HTR-8/SVneo (cell line): Measurements from ENCODE around the gene MARCHF3.

Experiments
- DNase-seq: peaks from one replicate; pipeline ENCODE4 v3.0.0; 2011; ENCODE audit warnings: low spot score, mixed read lengths; ENCODE audit not compliant: insufficient read length
- FAIRE-seq: peaks from 2 replicates; lab custom pipeline; 2011; peaks lifted over from hg19 to GRCh38; lab: Jason Lieb, UNC

The MARCHF3 gene

DNA sequence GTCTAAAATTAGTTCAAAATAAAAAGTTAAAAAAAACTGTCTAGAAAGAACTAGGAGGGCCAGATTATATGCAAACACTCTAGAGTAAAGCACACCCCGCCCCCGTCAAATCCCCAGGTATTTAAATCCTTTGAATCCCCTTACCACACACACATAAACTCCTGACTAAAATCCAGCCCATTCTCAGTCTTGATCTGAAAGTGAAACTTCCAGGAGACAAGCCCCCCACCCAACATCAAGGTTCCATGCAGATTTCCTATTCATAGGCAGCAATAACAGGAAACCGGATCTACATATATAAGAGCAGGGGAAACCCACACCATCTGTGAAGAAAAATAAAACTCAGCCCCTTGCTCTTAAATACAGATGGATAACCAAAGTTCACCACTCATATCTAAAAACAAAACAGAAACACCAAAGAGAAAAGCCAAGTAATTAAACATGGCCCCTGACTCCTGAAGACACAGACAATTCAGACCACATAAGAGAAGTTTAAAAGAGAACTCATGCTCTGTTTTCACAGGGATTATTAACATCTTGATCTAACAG is 42.3 kb downstream of the MARCHF3 start:
- FAIRE-seq (no peak), DNase-seq (no peak)

DNA sequence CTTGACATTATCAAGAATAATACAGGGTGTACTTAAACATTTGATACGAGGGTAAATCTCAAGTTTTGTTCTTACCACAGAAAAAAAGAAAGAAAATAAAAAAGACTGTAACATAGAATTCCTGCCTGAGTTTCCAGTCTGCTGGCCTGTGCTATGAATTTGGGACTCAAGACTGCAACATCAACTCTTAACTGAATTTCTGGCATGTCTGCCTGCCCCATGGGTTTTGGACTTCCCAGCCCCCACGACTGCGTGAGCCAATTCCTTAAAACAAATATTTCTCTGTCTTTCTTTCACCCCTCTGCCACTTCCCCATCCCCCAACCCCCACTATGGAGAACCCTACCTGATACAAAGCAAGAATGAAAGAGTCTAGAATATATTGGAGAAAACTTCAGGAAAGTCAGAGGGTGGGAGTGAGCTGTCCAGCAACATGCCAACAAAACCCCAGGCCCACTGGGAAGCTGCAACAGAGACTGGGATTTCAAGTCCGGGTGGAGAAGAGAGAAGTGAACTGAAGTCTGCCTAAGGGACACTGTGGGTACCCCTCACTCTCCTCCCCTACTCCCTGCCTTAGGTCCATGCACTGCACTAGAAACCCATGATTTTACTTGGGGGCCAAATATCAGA is 43.0 kb downstream of the MARCHF3 start:
- no peak for DNase-seq
- FAIRE-seq: no peak

DNA sequence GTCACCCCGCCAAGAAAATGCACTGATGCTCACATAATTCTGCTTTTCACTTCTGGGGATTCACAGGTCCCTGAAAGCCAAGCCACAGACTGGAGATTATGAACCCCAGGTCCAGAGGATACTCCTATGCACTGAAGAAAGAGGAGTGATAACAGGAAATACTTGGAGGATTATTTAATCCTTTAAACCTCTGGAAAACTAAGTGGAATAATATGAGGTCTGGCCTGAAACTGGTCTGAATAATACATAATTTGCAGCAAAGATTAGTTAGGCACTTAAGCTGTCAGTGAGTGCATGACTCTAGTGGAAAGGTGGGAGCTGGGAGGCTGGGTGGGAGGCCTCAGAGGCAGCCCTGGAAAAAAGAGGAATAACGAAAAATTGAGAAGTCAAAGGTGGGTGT is 45.7 kb downstream of the MARCHF3 start:
- DNase-seq (no peak), FAIRE-seq (no peak)

DNA sequence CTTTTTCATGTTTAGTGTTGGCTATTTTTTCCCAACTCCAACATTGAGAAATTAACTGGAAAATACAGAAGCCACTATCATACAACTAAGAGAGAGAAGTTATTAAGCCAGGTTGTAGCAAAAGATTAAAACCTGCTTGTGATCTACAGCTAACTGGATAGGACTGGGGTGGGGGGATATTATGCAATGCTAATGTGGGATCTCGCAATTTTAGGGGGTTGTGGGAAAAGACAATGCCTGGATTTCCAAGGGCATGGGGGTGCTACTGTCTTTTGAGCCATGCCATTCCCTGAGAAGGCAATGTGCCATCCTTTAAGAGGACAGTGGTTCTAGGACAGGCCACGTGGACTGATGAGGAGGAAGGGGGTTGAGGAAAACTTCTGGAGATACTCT is 46.5 kb downstream of the MARCHF3 start:
- DNase-seq: no peak
- FAIRE-seq: no peak

DNA sequence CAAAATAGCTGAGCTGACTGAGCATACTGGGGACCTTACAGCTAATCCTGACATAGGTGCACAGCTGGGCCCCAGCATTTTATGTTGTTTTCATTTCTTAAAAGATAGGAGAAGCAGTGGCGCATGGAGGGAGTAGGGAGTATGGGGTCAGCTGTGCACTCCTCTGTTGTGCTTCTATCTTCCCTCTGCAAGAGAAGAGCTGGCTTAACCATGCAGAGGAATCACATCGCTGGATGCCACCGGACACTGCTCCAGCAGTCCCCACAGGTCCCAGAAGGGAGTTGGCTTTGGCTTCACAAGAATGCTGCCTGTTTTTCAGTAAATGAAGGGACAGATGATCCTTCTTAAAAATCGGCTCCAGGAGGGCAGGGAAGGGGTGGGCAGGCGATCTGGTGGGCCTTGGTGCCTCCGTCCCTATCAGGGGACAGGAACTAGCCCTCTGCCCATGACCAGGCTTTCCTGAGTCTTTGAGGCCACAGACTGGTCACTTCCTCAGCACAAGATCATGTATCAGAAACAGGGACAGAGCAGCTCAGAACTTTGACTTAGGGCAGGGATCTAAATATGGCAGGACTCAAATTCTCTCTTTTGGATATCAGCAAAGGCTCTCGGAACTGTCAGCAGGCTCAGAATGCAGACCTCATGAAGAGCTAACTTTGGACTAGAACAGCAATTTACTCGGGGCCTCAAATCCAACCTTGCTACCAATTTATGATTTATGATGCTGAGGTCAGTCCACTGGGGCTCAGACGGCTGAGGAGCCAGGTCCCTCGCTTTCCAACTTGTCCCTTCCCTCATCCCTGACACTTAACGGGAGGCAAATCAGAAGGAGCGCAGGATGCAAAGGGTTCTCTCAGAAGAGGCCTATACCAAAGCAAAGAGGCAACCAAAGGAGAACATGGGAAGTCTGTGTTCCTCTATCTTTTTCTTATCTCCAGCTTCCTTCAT is 47.2 kb downstream of the MARCHF3 start:
- no peak for DNase-seq
- FAIRE-seq: no peak

DNA sequence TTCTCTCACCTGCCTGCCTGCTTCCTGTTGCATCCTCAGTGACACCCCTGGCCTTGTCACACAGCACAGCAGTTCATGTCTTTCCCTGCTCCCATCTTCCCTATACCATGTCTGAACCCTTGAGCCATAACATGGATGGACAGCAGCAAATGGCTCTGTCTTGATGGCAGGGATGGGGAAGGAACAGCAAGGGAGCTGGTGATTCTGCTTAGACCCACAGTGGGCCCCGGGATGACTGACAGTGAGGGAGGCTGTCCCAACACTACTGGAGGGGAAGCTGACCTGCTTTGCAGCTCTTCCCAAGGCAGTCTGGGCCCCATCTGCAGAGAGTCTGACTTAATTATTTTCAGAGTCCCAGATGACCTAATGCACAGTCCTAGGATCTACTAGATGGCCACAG is 48.2 kb downstream of the MARCHF3 start:
- DNase-seq: no peak
- FAIRE-seq: no peak

DNA sequence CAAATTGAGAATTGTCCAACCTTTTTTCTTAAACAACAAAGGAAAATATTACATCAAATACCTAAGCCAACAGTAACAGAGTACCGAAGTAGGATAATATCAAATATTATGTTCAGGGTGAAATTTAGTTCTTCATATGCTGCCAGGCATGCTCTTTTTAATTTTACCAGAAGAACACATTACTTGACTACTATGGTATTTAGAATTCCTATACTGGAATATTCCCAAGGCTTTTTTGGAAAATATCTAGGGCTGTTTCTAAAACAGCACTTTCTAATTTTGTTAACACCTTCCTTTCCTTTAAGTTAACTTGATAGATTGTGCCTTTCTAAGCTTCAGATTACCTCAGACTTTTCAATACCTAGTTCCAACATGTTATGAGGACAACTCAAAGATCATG is 48.7 kb downstream of the MARCHF3 start:
- DNase-seq (no peak), FAIRE-seq (no peak)

DNA sequence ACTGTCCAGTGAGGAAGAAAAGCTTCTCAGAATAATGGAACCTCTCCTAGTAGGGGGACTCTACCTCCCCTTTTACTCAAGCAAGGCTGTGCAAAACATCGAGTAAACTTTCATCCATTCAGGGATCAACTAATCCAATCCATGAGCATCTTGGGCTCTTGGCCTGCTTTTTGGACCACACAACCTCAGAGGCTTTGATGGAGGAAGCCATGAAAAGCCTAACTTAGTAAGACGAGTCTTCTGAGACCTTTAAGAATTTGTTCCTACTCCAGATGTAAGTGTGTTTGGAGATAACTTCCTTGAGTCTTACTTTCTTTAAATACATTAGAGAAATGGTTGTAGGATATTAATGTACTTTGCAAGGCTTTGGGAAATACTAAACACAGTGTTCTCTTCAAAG is 49.1 kb downstream of the MARCHF3 start:
- FAIRE-seq (no peak), DNase-seq (no peak)

DNA sequence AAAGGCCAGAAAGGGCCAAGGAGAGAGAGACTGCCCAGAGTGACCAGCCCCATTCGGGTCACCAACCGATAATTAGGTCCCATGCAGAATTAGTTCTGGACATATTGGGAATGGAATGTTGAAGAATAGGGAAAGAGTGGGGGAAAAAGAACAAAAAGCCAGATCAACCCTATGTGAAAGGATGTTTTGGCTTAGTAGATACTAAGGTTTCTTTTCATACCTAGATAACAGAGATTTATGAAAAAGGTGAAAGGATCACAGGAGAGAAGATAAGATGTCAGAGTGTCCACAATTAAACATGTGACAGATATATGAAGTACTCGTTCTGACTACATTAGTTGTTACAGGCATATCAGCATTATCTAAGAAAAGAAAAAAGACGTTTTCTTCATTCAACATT is 52.1 kb downstream of the MARCHF3 start:
- no peak for DNase-seq
- no peak for FAIRE-seq

DNA sequence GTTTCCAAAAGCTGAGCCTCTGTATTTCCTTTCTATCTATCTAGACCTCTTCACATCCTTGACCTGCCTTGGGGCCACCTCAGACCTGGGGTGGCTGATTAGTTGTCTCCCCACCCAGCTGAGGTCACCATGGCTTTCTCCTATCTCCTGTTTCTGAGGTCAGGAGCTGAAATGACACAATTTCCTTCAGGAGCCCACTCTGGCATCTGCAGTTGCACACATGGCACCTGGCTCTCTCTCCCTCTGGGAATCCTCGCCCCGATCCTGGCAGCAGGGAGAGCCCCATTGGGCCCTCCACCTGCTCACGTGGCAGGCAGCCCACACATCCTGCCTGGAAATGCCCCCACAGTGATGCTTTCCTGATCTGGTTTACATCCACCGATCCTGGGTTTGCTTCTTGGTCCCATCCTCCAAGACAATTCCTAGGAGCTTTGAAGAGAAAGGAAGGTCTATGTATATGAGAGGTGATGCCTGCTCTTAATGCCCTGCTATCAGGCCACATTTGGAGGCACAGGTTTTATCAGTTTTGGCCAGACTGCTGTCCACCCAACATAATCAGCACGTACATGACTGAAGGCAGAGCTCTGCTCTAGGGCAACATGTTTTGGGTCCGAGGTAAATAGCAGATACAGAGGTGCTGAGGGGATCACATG is 53.7 kb downstream of the MARCHF3 start:
- no peak for DNase-seq
- no peak for FAIRE-seq

DNA sequence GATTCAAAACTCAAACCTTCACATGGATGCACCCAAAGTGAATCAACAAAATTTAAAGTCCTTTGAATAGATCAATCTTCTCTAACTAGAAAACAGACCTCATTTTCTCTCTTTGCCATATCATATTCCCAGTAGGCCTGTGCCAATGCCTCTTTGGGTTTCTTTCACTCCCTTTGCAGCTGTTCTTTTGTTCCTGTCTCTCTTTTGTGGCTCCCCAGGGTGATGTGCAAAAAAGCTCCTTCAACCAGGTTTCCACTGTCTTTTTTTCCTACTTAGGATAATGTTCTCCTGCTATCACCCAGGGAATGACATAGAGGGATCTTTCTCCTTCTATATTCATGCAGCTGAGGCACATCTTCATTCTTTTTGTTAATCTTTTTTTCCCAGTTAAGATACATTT is 54.6 kb downstream of the MARCHF3 start:
- FAIRE-seq (no peak), DNase-seq (no peak)

DNA sequence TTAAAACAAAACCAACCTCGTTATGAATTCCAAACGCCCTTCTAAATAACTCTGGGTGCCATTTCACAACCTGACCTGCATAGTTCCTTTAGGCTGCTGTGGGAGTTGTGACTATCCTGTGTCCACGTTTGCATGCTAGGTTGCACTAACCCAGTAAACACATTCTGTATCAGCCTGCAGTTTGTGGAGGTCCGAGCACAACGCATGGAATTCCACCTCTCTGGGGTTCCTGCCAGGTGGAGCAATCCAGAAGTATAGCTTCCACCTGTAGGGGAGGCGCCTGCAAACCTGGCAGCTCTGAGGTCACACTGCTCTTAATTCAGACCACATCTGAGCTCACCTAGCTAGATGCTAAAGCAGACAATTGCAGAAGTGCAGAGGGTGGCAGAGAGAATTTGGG is 57.2 kb downstream of the MARCHF3 start:
- FAIRE-seq: no peak
- DNase-seq: no peak

DNA sequence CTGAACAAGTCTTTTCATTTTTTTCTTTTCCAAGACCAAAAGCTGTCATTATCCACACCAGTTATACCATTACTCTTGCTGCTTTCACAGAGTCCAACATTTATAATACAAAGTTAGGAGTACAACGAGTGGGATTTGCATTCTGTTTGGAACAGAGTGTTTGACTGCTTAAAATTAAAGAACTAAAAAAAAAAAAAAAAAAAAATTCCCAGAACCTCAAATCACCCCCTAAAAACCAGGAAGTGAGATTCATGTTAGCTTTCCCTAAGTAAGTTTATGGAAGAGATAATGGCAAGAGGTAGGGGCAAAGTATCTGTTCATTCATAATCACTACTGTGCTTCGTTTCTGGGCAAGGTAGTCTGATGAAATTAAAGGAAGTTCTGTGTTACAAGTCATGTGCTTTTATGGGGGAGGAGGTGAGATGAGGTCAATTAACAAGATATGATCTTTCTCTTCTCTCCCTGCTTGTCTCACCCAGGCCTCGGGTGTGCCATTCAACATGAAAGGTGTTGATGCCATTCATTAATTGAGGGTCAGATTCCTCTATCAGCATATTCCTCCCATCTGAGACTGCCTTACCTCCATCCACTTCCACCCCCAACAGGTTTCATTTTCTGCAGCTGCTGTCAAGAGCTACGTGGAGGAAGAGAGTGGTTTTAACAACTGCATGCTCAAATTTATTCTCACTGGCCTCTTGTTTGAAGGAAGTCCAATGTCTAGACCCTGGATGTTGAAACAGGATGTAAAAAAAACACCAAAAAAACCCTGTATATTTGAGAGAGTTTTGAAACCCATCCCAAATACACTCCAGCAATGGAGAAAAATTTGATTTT is 58.1 kb downstream of the MARCHF3 start:
- no peak for DNase-seq
- no peak for FAIRE-seq

DNA sequence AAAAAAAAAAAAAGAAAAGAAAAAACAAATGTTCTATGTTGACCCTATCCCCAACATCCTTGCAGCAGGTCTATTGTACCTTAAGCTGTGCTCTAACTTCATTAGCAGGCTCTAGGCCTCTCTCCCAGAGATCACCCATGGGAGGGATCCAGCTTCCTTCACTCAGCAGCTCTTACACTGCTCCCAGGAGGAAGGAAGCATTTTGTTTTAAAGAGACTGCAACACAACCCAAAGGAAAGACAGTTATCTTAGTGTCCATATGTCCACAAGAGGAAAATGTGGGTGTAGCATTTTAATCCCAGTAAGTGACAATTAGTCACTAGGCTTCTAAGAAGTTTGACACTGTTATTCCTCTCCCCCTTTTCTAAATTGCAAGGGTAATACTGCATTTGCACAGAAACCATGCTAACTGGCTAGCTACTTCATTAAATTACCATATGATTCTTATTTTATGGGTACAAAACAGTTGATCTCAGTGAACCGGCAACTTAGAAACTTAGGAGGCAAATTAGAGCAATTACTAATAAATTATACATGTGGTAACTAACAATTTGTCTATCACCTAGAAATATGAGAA is 58.8 kb downstream of the MARCHF3 start:
- DNase-seq: no peak
- FAIRE-seq: no peak

DNA sequence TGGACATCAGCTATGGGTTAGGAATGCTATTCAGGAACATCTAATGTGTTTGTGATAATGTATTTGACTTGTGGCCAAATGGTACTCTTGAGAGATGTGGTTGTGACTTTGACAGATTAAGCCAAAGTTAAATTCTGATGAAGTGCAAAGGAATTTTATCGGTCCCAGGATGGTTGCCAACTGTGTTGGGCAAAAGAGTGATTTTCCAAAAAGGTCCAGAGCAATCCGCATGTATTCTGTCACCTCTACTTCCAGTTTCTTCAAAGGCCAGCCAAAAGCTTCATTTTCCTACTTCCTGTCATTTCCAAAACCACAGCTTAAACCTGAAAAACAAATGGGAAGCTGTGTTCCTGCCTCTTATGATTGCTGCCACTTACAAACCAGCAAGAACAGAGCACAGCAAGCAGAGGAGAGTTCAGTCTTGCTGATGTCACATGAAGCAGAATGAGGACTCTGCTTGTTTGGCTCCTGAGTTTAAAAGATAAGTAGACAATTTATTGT is 59.8 kb downstream of the MARCHF3 start:
- no peak for FAIRE-seq
- DNase-seq: no peak

DNA sequence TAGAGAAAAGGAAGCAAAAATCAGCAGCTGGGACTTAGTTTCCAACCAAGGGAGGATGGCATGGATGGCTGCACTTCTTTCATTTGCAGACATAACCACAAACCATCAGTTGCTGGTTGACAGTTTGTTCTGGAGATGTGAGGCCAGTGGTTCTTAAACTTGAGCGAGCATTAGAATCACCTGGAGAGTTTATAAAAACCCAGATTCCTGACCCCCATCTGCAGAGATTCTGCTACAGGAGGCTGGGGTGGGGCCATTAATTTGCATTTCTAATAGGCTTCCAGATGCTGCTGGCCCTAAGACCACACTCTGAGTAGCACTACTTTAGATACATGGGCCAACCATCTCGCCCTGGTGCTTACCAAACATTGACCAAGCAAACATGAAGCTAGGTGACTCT is 60.8 kb downstream of the MARCHF3 start:
- FAIRE-seq (no peak), DNase-seq (no peak)

DNA sequence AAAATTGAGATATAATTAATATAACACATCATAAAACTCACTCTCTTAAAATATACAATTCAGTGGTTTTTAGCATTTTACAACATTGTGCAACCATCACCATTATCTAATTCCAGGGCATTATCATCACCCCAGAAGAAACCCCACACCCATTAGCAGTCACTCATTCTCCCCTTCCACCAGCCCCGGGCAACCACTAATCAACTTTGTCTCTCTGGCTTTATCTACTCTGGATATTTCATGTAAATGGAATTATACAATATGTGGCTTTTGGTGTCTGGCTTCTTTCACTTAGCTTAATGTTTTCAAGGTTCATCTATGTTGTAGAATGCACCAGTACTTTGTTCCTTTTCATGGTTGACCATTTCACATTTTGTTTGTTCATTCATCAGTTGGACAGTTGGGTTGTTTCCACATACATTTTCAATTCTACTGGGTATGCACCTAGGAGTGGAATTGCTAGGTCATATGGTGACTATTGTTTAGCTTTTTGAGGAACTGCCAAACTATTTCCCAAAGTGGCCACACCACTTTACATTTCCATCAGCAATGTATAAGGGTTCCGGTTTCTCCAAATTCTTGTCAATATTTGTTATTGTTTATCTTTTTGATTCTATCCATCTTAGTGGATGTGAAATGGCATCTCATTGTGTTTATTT is 62.4 kb downstream of the MARCHF3 start:
- DNase-seq (no peak), FAIRE-seq (no peak)

DNA sequence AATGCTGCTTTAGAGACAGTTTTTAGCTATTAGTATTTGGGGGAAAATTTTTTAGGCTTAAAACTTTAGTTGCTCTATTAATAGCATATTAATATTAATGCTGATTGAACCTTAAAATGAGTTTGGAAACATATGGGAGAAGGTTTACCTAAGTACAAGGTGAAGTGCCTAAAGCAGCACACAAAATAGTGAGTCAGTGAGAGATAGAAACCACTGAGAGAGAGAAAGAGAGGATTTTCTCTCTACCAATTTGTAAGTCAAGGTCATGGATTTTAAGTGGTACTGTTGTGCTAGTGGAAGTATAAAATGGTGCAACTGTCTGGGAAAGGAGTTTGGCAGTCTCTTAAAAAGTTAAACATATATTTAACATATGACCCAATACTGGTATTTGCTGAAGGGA is 64.9 kb downstream of the MARCHF3 start:
- no peak for DNase-seq
- no peak for FAIRE-seq

DNA sequence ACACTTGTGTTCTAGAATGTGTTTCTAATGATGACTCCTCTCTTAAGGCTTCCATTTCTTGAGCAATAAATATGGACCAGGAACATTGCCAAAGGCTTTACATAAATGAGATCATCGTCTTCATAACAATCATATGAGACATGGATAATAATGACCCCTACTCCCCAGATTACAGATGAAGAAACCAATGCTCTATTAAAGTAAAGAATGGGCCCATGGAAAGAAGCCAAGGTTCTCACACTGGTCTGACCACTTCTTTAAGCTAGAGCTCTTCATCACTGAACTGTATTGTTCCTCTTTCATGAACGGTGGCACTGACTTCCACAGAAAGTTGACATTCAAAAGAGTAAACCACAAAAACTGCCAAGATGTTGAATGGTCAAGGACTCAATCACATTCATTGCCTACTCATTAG is 65.3 kb downstream of the MARCHF3 start:
- no peak for FAIRE-seq
- no peak for DNase-seq
